Measurements from ENCODE around the gene HOXD4. TPM values are rescaled to one million over a fixed set of nuclear protein-coding genes. Genes with fewer than 3 reads are reported as not detected.

Gene HOXD4
- not detected in 3 replicates for total RNA-seq
- long read RNA-seq = 0 reads

DNA sequence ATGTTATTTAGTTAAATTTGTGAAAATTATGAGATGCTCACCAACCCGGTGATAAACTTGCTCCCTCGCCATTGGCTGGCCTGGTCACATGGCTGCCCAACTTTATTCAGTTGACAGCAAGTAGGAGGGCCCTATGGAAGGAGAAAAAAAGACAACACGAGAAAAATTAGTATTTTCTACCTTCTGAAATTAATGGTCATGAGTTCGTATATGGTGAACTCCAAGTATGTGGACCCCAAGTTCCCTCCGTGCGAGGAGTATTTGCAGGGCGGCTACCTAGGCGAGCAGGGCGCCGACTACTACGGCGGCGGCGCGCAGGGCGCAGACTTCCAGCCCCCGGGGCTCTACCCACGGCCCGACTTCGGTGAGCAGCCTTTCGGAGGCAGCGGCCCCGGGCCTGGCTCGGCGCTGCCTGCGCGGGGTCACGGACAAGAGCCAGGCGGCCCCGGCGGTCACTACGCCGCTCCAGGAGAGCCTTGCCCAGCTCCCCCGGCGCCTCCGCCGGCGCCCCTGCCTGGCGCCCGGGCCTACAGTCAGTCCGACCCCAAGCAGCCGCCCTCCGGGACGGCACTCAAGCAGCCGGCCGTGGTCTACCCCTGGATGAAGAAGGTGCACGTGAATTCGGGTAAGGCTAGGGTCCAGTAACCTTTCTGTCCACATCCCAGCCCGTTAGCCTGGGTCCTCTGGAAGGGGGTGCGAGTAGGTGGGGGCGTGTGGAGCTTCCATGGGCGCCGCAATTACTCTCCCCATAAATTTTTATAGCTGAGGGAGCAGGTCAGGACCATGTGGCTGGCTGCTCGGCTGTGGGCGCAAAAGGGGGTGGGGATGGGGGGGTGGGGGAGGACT is at the start of gene HOXD4:
Gene HOXD4, plus strand, starts transcription at position 109 of the 846 bp plus-strand sequence. Its CDS starts 84 bp downstream, at position 193.
- H3K4me3 Mint-ChIP-seq (ENCODE audit: unreplicated experiment) = no peak within 1 kb of the TSS
- no peaks in the 10 kb centered on the region for H3K36me3 Mint-ChIP-seq (ENCODE audit: low read depth)

DNA sequence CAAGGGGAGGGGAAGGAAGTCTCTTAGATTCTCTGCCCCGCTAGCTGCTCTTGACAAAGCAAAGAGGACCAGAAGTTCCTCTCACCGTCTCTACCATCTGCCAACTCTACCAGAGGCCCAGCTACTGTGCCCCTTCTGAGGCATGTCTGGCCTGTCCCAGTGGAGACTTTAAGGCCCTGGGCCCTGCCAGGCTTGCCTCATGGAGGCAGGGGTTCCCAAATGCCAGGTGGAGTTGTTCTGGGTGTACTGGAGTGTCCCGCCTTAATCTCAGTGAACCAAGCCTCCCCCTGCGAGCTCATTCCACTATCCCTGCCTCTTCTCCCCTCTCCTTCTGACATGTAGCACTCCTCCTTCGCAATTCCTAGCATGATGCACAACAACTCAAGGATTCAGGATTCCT is 49.5 kb upstream of the HOXD4 start:
- no peak for DNase-seq (ENCODE audit: low spot score)
- no peak overlapping the region for H3K4me3 Mint-ChIP-seq (ENCODE audit: unreplicated experiment)
- H3K4me1 Mint-ChIP-seq (ENCODE audit: low read depth) = peaks cover 32% of the 10 kb centered on the region
- H3K36me3 Mint-ChIP-seq (ENCODE audit: low read depth) = peaks cover 4% of the 10 kb centered on the region
- TF ChIP-seq, protein P1, sequence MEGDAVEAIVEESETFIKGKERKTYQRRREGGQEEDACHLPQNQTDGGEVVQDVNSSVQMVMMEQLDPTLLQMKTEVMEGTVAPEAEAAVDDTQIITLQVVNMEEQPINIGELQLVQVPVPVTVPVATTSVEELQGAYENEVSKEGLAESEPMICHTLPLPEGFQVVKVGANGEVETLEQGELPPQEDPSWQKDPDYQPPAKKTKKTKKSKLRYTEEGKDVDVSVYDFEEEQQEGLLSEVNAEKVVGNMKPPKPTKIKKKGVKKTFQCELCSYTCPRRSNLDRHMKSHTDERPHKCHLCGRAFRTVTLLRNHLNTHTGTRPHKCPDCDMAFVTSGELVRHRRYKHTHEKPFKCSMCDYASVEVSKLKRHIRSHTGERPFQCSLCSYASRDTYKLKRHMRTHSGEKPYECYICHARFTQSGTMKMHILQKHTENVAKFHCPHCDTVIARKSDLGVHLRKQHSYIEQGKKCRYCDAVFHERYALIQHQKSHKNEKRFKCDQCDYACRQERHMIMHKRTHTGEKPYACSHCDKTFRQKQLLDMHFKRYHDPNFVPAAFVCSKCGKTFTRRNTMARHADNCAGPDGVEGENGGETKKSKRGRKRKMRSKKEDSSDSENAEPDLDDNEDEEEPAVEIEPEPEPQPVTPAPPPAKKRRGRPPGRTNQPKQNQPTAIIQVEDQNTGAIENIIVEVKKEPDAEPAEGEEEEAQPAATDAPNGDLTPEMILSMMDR (IDR thresholded peaks at IDR 0.05) = no peak
- peaks cover 89% of the 10 kb centered on the region for H3K27me3 Mint-ChIP-seq (ENCODE audit: low read depth)
- H3K9me3 Mint-ChIP-seq (ENCODE audit: low read depth) = no peaks in the 10 kb centered on the region
- no peak overlapping the region for H3K27ac Mint-ChIP-seq (ENCODE audit: unreplicated experiment)

More for the DNA sequence above, at the start of gene HOXD4:
- Mint-ChIP-seq H3K27ac (ENCODE audit: unreplicated experiment) (no peak within 1 kb of the TSS), H3K9me3 (ENCODE audit: low read depth) (no peaks in the 10 kb centered on the region), H3K4me1 (ENCODE audit: low read depth) (no peaks in the 10 kb centered on the region), H3K27me3 (ENCODE audit: low read depth) (peaks cover 90% of the 10 kb centered on the region)
- DNase-seq (ENCODE audit: low spot score) = no peak
- TF ChIP-seq, protein P1 (IDR thresholded peaks at IDR 0.05) = no peak

DNA sequence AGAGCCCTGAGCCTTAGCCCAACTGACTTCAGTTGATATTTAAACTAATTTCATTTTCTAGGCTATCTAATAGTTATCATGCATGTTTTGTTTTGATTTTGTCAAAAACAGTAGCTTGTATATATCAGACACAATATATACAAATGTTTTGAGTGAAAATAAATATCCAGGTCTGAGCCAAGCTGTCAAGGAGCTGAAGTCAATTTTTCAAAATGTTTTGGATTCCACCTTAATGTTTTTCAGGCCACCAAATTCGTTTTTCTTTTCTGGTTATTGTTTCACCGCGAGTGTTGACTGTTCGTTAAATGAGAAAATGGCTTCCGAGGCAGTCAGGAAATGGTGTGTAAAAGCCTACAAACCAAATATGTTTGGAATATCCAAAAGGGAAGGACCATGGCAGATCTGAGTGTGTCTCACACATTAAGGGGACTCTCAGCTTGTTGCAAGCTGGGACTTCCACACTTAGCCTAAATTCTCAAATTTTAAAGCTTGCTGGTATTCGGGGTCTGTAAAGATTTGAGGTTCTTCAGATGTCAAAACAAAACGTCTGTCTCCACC is 49.0 kb upstream of the HOXD4 start:
- no peak overlapping the region for H3K27ac Mint-ChIP-seq (ENCODE audit: unreplicated experiment)
- H3K36me3 Mint-ChIP-seq (ENCODE audit: low read depth) = peaks cover 4% of the 10 kb centered on the region
- TF ChIP-seq, protein P1 (IDR thresholded peaks at IDR 0.05) = no peak
- peaks cover 87% of the 10 kb centered on the region for H3K27me3 Mint-ChIP-seq (ENCODE audit: low read depth)
- no peak overlapping the region for H3K4me3 Mint-ChIP-seq (ENCODE audit: unreplicated experiment)
- no peak for DNase-seq (ENCODE audit: low spot score)
- no peaks in the 10 kb centered on the region for H3K9me3 Mint-ChIP-seq (ENCODE audit: low read depth)
- H3K4me1 Mint-ChIP-seq (ENCODE audit: low read depth) = peaks cover 30% of the 10 kb centered on the region

DNA sequence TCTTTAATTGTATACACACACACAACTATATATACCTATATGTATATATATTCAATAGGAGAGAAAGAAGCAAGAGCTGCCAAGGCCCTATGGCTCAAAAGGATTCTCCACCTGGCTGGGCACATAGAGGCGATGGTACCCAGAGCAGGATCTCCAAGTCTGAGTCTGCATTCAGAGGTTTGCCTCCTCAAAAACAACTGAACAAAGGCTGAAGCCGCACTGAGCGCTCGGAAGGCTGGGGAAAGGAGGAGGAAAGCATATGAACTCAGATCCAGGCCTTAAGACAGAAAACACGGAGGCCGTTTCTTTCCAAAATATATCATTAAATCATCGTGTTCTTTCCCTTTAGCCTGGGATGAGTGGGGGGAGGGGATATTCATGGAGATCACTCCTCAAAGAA is 48.2 kb upstream of the HOXD4 start:
- Mint-ChIP-seq H3K4me1 (ENCODE audit: low read depth) (peaks cover 23% of the 10 kb centered on the region), H3K9me3 (ENCODE audit: low read depth) (no peaks in the 10 kb centered on the region), H3K27ac (ENCODE audit: unreplicated experiment) (no peak overlapping the region), H3K4me3 (ENCODE audit: unreplicated experiment) (no peak overlapping the region), H3K36me3 (ENCODE audit: low read depth) (peaks cover 3% of the 10 kb centered on the region), H3K27me3 (ENCODE audit: low read depth) (peaks cover 79% of the 10 kb centered on the region)
- TF ChIP-seq, protein P1 (IDR thresholded peaks at IDR 0.05) = no peak
- DNase-seq (ENCODE audit: low spot score) = no peak

DNA sequence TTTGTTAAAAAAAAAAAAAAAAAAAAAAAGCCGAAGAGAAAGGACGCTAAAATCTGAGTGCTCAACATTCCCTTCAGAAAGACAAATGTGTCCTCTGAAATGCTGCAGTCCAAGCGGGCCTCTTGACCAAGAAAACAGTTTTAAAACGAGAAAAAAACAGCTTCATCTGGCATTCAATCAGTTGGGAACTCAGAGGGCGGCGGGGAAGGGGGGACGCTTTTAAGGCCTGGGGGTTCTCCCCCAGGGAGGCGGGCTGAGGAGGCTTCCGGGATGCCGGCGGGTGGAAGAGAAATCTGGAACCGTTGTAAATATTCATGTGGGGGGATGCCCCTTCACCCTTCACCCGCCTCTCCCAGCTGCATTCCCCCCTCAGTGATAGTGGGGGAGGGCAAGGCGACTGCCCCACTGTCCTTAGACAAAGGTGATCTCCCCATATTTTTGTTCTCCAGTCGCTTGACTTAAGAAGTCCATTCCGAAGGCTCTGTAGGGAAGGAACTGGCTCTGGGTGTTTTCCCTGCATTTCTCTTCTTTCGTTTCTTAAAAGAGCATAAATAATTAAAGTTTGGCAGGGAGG is 47.5 kb upstream of the HOXD4 start:
- peaks cover 3% of the 10 kb centered on the region for H3K36me3 Mint-ChIP-seq (ENCODE audit: low read depth)
- no peak overlapping the region for H3K4me3 Mint-ChIP-seq (ENCODE audit: unreplicated experiment)
- no peak for DNase-seq (ENCODE audit: low spot score)
- no peaks in the 10 kb centered on the region for H3K9me3 Mint-ChIP-seq (ENCODE audit: low read depth)
- peaks cover 79% of the 10 kb centered on the region for H3K27me3 Mint-ChIP-seq (ENCODE audit: low read depth)
- TF ChIP-seq, protein P1 (IDR thresholded peaks at IDR 0.05) = no peak
- peaks cover 25% of the 10 kb centered on the region for H3K4me1 Mint-ChIP-seq (ENCODE audit: low read depth)
- no peak overlapping the region for H3K27ac Mint-ChIP-seq (ENCODE audit: unreplicated experiment)
